Limb (tissue), 2 donors: ENCODE data around the gene MRPL11.
"Not testable (repeated sequence)": the region's sequence is repeated elsewhere in the genome, so short reads cannot be mapped to it uniquely, and the experiment has no call there.

Experiments used
- DNase-seq, 2 donors: peaks; one replicate each; pipeline ENCODE4 v3.0.0-alpha.2; 2016; ENCODE audit errors: extremely low spot score in 2 of 2

MRPL11 gene

GRCh38 chr11:66467034-66467659, 28.5 kb upstream of the MRPL11 start:
- DNase-seq = peak in 1 of 2 donors; percentile 19

DNA sequence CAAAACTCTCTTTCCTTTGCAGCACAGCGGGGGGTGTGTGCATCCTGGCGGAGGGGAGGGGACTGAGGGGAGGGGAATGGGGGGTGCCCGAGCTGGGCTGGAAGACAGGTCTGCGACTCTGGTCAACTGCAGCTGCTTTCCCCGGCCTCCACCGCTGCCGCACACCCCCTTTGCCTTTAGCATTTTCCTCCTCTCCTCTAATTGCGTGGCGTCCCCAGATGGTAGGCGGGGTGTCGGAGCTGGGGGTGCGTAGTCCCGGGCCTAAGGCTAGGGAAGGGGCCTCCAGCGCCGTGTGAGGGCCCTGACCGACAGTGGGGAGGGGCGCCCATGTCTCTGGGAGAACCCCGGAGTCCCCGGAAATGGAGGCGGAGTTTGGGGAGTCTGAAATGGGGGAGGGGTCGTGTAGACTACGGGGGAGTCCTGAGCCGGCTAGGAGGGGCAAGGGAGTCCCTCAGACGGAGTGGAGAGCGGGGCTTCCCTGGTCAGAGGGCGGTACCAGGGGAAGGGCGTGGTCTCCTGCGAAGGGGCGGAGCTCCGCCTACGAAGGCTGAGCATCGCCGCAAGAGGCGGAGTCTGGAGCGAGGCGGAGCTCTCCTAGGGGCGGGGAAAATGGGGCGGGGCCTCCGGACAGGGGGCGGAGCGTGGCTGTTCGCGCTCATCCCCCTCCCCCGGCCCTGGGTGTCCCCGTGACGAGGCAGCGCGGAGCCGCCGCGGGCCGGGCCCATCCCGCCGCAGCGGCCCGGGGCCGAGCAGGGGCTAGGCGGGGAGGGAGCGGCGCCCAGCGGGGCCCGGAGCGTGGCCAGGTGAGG, 27.8 kb upstream of the MRPL11 start, which contains the start of gene PELI3:
Gene PELI3 (plus strand): TSS at position 681 of the 809 bp plus-strand sequence. CDS start 1,224 bp downstream, outside the sequence.
- peak; percentile 93 to 99 for DNase-seq

GRCh38 chr11:66465373-66466224, 27.0 kb upstream of the MRPL11 start:
- peak in 1 of 2 donors; percentile 37 for DNase-seq

- no peak for DNase-seq
These were observed 26.3 kb upstream of the MRPL11 start for GRCh38 chr11:66464916-66465315.

DNA sequence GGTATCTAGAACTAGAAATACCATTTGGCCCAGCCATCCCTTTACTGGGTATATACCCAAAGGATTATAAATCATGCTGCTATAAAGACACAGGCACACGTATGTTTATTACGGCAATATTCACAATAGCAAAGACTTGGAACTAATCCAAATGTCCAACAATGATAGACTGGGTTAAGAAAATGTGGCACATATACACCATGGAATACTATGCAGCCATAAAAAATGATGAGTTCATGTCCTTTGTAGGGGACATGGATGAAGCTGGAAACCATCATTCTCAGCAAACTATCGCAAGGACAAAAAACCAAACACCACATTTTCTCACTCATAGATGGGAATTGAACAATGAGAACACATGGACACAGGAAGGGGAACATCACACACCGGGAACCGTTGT, 25.5 kb upstream of the MRPL11 start:
- DNase-seq = not testable (repeated sequence)

- DNase-seq = no peak
These were observed 24.3 kb upstream of the MRPL11 start for GRCh38 chr11:66462911-66463310.

- no peak for DNase-seq
These were observed 23.4 kb upstream of the MRPL11 start for GRCh38 chr11:66462010-66462409.

GRCh38 chr11:66459138-66459778, 20.6 kb upstream of the MRPL11 start:
- no peak for DNase-seq

GRCh38 chr11:66457826-66458225, 19.2 kb upstream of the MRPL11 start:
- DNase-seq = no peak

- no peak for DNase-seq
These were observed 16.2 kb upstream of the MRPL11 start for GRCh38 chr11:66454828-66455227.

DNA sequence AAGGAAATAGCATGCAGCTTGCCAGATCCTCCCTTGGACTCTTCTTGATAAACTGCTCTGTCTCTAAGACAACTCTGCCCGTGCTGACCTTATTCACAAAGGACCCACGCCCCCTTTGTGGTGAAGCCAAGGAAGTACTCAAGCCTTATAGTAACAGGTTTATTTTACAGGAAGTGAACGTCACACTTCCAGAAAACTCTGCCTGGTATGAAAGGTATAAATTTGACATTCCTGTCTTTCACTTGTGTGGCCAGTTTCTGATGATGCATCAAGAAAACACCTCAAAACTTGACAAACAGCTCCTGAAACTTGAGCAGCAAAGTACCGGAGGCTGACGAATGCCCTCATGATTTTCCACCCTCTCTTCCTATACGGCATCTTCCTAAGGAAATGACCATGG, 15.6 kb upstream of the MRPL11 start:
- no peak for DNase-seq

- DNase-seq = no peak
These were observed 13.0 kb upstream of the MRPL11 start for GRCh38 chr11:66451663-66452062.

- DNase-seq = no peak
These were observed 11.9 kb upstream of the MRPL11 start for GRCh38 chr11:66450560-66450959.

DNA sequence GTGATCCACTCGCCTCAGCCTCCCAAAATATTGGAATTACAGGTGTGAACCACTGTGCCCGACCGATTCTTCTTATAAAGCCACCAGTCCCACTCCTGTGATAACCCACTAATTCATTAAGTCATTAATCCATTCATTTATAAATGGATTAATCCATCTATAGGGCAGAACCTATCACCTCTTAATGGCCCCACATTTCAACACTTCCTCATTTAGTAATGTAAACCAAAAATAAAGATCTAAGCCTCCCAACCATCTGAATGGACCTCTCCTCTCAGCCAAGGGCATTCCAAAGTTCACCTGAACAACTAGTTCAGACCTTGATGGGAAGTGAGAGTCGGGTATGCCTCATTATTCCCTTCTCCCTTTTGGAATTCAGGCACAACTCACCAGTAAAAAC, 9.9 kb upstream of the MRPL11 start:
- DNase-seq = no peak

GRCh38 chr11:66447012-66447411, 8.4 kb upstream of the MRPL11 start:
- DNase-seq = no peak

- no peak for DNase-seq
These were observed 5.0 kb upstream of the MRPL11 start for GRCh38 chr11:66443602-66444001.

DNA sequence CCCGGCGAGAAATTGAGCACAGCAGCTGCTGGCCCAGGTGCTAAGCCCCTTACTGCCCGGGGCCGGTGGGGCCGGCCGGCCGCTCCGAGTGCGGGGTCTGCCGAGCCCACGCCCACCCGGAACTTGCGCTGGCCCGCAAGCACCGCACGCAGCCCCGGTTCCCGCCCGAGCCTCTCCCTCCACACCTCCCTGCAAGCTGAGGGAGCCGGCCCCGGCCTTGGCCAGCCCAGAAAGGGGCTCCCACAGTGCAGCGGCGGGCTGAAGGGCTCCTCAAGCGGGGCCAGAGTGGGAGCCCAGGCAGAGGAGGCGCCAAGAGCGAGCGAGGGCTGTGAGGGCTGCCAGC, 2.3 kb upstream of the MRPL11 start:
- not testable (repeated sequence) for DNase-seq

- DNase-seq = not testable (repeated sequence)
These were observed 1.7 kb upstream of the MRPL11 start for GRCh38 chr11:66440101-66440939.

DNA sequence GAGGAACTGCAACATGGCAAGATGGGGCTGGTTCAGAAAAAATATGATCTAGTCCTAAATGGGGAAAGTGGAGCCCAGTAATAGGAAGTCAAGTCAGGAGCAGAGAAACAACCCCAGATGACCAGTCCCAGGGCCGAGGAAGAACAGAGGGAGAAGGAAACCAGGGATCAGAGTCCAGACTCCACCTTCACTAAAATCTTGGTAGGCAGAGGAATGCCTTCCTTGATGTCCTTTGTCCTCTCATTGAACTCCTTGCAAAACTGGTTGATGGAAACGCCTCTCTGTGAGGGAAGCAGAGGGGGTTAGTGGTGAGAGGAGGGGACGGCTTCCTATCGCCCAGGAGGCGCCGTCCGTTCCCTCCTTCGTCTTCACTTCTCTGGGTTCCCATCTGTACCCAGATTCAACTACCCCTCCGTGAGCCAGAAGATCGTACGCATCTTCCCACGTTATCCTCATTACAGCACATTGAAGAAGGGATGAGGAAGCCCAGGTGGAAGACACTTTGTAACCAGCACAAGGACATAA, 607 bp downstream of the MRPL11 start:
- no peak for DNase-seq

- DNase-seq = no peak
These were observed 6.1 kb downstream of the MRPL11 start for GRCh38 chr11:66432597-66432996.
